Fibroblast of lung (primary cell): ENCODE measurements around the gene NAP1L1. TPM values are rescaled to one million over a fixed set of nuclear protein-coding genes. Genes with fewer than 3 reads are reported as not detected.

Source experiments
- DNase-seq, 2 donors: peaks; one replicate each; pipeline versions ENCODE4 v3.0.0 to v3.0.0-alpha.2; 2010; ENCODE audit warnings: low read depth in 2 of 2
- H2AFZ ChIP-seq: 2 replicates; pipeline ENCODE4 v1.5.1; 2012; ENCODE audit warnings: low read length, control low read depth, inconsistent platforms
- H3K27ac ChIP-seq: 2 replicates; pipeline ENCODE4 v1.5.1; 2011; ENCODE audit warnings: low read length, control low read depth; ENCODE audit not compliant: insufficient read depth
- H3K27me3 ChIP-seq: 2 replicates; pipeline ENCODE4 v1.5.1; 2011; ENCODE audit warnings: mild to moderate bottlenecking, low read length; ENCODE audit not compliant: control insufficient read depth, insufficient read depth
- H3K36me3 ChIP-seq: 2 replicates; pipeline ENCODE4 v1.5.1; 2011; ENCODE audit warnings: low read length; ENCODE audit not compliant: control insufficient read depth, insufficient read depth
- H3K4me1 ChIP-seq: 2 replicates; pipeline ENCODE4 v1.5.1; 2011; ENCODE audit warnings: low read length; ENCODE audit not compliant: control insufficient read depth, insufficient read depth; ENCODE audit errors: extremely low read depth
- H3K4me2 ChIP-seq: 2 replicates; pipeline ENCODE4 v1.5.1; 2011; ENCODE audit warnings: low read length, control low read depth; ENCODE audit not compliant: insufficient read depth; ENCODE audit errors: extremely low read depth
- H3K4me3 ChIP-seq, 4 experiments: fragments of 200-600 bp in 1 of 4; sonication (generic) in 1 of 4; replicated peaks in 1 of 4; 2 replicates each; pipeline ENCODE4 v1.5.1; 2011 to 2016; ENCODE audit warnings: low read length in 4 of 4, low read depth in 3 of 4, mild to moderate bottlenecking in 3 of 4, control low read depth in 2 of 4, inconsistent platforms in 1 of 4, mixed read lengths in 1 of 4; ENCODE audit not compliant: insufficient read depth in 1 of 4; ENCODE audit errors: control extremely low read depth in 1 of 4
- H3K79me2 ChIP-seq: 2 replicates; pipeline ENCODE4 v1.5.1; 2012; ENCODE audit warnings: mild to moderate bottlenecking, low read length, inconsistent platforms; ENCODE audit not compliant: control insufficient read depth, insufficient read depth
- H3K9ac ChIP-seq: 2 replicates; pipeline ENCODE4 v1.5.1; 2011; ENCODE audit warnings: mild to moderate bottlenecking, low read length, control low read depth; ENCODE audit not compliant: insufficient read depth
- H3K9me3 ChIP-seq: 2 replicates; pipeline ENCODE4 v1.5.1; 2012; ENCODE audit warnings: low read depth, low read length; ENCODE audit not compliant: control insufficient read depth, insufficient read depth
- H4K20me1 ChIP-seq: 2 replicates; pipeline ENCODE4 v1.5.1; 2011; ENCODE audit warnings: low read length; ENCODE audit not compliant: control insufficient read depth, insufficient read depth; ENCODE audit errors: extremely low read depth
- CTCF ChIP-seq, 2 donors: IDR thresholded peaks in 1 of 2; conservative IDR thresholded peaks in 1 of 2; 1 replicate in 1 of 2; 2 replicates in 1 of 2; pipeline ENCODE4 v1.5.1; 2011 to 2012; ENCODE audit warnings: low read length in 2 of 2, control low read depth in 1 of 2, inconsistent platforms in 1 of 2, low read depth in 1 of 2, mild to moderate bottlenecking in 1 of 2
- EZH2 ChIP-seq: IDR thresholded peaks from 2 replicates; pipeline ENCODE4 v1.5.1; 2012; ENCODE audit warnings: low read length, control low read depth, mild to moderate bottlenecking; ENCODE audit errors: missing control alignments
- polyA plus RNA-seq, 2 donors: library from polyadenylated mRNA; depleted of rRNA in 1 of 2; stranded (reverse) in 1 of 2; unstranded in 1 of 2; fragments of >200 nt; gene quantifications; 2 replicates each; pipeline ENCODE4 v1.2.1, GENCODE V29; 2011 to 2012; ENCODE audit warnings: missing spikeins in 1 of 2
- total RNA-seq: library from RNA; depleted of rRNA; stranded (reverse); fragments of >200 nt; gene quantifications from 2 replicates; pipeline ENCODE4 v1.2.1, GENCODE V29; 2014

NAP1L1 gene
- total and polyA plus RNA-seq, 2 donors (not counting 1 experiment from before 2014, with no cell fraction given) = 275 to 695 TPM

GRCh38 chr12:76031414-76032042 is 53.0 kb downstream of the NAP1L1 start, which contains the start of gene PHLDA1:
Gene PHLDA1 (minus strand): TSS chr12:76031776.
- no peaks in the 10 kb centered on the region for H3K27me3 ChIP-seq
- no peaks in the 10 kb centered on the region for H3K9me3 ChIP-seq
- peak within 1 kb of the TSS; percentile 97 for H3K27ac ChIP-seq
- TF ChIP-seq CTCF (conservative IDR thresholded peaks at IDR 0.05 in 1 of 2, IDR thresholded peaks at IDR 0.05 in 1 of 2; ENCODE audit: low read depth in 1 of 2, low read length in 2 of 2) = peak; percentile 42 to 43
- no peak for TF ChIP-seq EZH2
- no peak within 1 kb of the TSS for H2AFZ ChIP-seq
- H3K79me2 ChIP-seq = peaks cover 84% of the 10 kb centered on the region
- peaks cover 7% of the 10 kb centered on the region for H3K4me1 ChIP-seq
- DNase-seq = peak; percentile 96 to 98
- H3K36me3 ChIP-seq = peaks cover 8% of the 10 kb centered on the region
- peak within 1 kb of the TSS; percentile 89 to 98 (median 94) for H3K4me3 ChIP-seq
- H4K20me1 ChIP-seq = no peaks in the 10 kb centered on the region
- peak within 1 kb of the TSS; percentile 92 for H3K4me2 ChIP-seq
- peak within 1 kb of the TSS; percentile 99 for H3K9ac ChIP-seq

- H3K27me3 ChIP-seq = no peaks in the 10 kb centered on the region
- peaks cover 84% of the 10 kb centered on the region for H3K79me2 ChIP-seq
- H3K36me3 ChIP-seq = peaks cover 8% of the 10 kb centered on the region
- peak overlapping the region; percentile 97 for H3K27ac ChIP-seq
- H4K20me1 ChIP-seq = no peaks in the 10 kb centered on the region
- TF ChIP-seq EZH2 (no peak), CTCF (conservative IDR thresholded peaks at IDR 0.05 in 1 of 2, IDR thresholded peaks at IDR 0.05 in 1 of 2; ENCODE audit: low read depth in 1 of 2, low read length in 2 of 2) (no peak)
- no peaks in the 10 kb centered on the region for H3K9me3 ChIP-seq
- no peak overlapping the region for H2AFZ ChIP-seq
- no peak for DNase-seq
- H3K9ac ChIP-seq = peak overlapping the region; percentile 99
- H3K4me2 ChIP-seq = no peak overlapping the region
- H3K4me1 ChIP-seq = peaks cover 7% of the 10 kb centered on the region
- H3K4me3 ChIP-seq = peak overlapping the region; percentile 89 to 98 (median 94)
Measured at GRCh38 chr12:76031081-76031413, 53.4 kb downstream of the NAP1L1 start.

DNA sequence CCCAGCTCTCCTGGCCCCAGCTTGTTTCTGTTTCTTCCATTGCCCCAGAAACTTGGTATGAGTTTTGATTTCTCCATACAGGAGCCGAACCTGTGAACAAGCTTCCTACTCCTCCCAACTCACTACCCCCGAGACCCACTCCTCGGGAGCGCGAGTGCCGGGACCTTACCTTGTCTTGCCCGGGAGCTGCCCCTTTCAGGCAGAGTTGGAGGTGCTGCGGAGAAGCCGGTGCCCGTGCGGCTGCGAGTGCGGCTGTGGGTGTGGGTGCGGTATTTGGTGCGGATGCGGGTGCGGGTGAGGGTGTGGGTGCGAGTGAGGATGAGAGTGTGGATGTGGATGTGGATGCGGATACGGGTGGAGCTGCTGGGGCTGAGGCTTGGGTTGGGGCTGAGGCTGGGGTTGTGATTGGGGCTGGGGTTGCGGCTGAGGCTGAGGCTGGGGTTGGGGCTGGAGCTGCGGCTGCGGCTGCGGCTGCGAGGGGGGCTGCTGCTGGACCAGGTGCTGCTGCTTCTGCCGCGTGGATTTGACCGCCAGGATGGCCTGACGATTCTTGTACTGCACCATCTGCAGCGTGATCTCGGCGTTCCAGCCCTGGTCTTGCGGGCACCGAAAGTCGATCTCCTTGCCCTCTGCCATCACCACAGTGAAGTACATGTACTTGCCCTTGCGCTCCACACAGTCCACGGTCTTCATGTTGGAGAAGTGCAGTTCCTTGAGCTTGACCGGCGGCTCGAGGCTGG is 54.0 kb downstream of the NAP1L1 start:
- peak; percentile 57 to 66 for DNase-seq
- Histone ChIP-seq H3K79me2 (peaks cover 79% of the 10 kb centered on the region), H3K9me3 (no peaks in the 10 kb centered on the region)

More for the DNA sequence above, 54.0 kb downstream of the NAP1L1 start:
- no peak overlapping the region for H2AFZ ChIP-seq
- peaks cover 8% of the 10 kb centered on the region for H3K36me3 ChIP-seq
- no peak overlapping the region for H3K4me2 ChIP-seq
- peak overlapping the region; percentile 89 to 98 (median 94) for H3K4me3 ChIP-seq
- H3K4me1 ChIP-seq = peaks cover 10% of the 10 kb centered on the region
- peak overlapping the region; percentile 97 for H3K27ac ChIP-seq
- TF ChIP-seq EZH2 (no peak), CTCF (conservative IDR thresholded peaks at IDR 0.05 in 1 of 2, IDR thresholded peaks at IDR 0.05 in 1 of 2; ENCODE audit: low read depth in 1 of 2, low read length in 2 of 2) (no peak)
- H3K27me3 ChIP-seq = no peaks in the 10 kb centered on the region
- no peaks in the 10 kb centered on the region for H4K20me1 ChIP-seq
- peak overlapping the region; percentile 99 for H3K9ac ChIP-seq
